GM19193 (cell line): Measurements from ENCODE around the gene MACROD2.

ENCODE experiments used
- POLR2A ChIP-seq: IDR thresholded peaks from 4 replicates; pipeline ENCODE4 v1.6.1; 2011; ENCODE audit not compliant: insufficient read depth, insufficient read length; ENCODE audit errors: extremely low read depth

MACROD2 gene

DNA sequence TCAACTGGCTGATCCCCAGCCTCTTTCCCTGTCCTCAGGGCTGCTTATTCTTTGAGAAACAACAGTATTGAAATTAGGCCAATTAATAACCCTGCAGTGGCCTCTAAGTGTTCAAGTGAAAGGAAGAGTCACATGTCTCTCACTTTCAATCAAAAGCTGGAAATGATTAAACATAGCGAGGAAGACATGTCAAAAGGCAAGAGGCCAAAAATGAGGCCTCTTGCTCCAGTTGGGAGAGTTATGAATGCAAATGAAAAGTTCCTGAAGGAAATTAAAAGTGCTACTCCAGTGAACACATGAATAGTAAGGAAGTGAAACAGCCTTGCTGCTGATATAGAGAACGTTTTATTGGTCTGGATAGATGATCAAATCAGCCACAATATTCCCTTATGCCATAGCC is 131.5 kb downstream of the MACROD2 start:
- no peak for TF ChIP-seq POLR2A

DNA sequence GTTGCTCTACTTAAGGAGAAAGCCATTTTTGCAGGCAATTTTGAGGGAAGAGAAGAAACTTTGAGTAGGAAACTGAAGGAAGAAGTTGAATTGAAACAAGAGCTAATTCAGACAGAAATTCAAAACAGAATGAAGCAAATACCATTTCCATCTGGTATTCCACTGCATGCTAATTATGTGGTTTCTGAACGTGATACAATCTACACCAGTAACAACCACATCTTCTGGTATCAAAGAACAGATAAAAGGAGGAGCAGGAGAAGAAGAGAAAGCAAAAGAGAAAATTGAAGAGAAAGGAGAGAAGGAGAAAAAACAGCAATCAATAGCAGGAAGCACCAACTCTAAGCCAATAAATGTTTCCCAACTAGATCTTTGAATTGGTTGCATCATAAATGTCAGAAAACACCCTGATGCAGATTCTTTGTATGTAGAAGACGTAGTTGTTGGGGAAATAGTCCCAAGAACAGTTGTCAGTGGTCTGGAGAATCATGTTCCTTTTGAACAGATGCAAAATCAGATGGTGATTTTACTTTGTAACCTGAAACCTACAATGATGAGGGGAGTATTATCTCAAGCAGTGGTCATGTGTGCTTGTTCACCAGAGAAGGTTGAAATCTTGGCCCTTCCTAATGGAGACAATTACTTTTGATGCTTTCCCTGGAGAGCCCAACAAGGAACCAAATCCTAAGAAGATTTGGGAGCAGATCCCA is 132.4 kb downstream of the MACROD2 start:
- no peak for TF ChIP-seq POLR2A

DNA sequence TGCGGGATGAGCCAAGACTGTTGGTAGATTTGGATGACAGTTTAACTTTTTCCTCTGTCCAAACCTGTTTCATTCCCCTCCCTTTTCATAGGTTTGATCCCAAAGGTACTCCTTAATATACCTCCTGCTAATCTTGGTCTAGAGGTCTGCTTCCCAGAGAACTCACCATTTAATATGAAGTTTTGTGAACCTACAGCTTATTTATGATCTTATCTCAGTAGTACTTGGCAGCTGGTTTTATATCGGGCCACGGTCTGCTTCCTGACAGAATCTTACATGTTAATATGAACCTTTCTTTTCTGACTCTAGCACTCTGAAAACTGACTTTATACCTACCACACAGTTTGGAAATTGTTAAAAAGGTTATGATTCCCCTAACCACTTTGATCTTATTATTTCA is 138.7 kb downstream of the MACROD2 start:
- no peak for TF ChIP-seq POLR2A

DNA sequence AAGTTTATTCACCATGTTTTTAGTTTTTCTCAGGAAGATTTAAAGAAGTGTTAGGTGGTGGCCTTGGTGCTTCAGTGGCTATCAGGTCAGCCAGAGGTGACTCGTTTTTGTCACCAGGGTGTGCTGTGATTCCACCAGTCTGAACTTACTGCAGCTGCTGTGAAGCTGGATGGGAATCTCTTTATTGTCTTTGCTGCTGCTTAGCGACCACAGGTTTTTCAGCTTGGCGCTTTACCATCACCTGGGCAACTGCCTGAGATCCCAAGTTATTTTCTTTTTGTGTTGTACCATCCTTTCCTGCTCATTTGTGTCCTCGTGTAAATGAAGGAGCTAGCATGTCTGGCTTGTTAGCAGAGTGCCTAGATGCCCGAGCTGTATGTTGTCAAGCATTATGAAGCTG is 146.9 kb downstream of the MACROD2 start:
- TF ChIP-seq POLR2A: no peak

DNA sequence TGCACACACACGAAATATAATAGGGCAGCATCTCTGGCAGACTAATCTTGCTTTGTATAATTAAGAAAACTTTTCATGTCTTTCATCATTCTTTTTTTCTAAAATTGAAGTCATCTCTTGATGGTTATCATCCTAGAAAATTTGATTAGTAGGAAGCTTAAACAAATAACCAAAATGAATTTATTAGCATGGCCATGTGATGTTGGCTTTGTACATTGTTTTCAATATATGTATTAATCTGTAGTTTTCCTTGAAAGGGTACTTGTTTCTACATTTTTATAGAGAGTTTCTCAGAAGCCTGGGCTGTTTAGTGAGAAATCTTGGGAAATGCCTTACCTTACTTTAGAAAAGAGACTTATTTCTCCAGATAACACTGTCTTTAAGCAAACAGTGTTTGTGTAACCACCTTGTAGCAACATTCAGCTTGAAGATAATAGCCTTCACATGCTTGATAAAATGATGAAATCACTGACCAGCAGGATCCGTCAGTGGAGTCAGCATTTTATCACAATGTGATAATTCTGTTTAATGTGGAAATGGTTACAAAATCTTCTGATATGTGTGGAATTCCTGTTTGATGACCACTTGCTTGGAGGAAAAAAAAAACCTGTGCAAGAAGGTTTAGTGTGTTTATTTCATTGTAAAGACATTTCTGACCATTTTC is 147.8 kb downstream of the MACROD2 start:
- TF ChIP-seq POLR2A: no peak

DNA sequence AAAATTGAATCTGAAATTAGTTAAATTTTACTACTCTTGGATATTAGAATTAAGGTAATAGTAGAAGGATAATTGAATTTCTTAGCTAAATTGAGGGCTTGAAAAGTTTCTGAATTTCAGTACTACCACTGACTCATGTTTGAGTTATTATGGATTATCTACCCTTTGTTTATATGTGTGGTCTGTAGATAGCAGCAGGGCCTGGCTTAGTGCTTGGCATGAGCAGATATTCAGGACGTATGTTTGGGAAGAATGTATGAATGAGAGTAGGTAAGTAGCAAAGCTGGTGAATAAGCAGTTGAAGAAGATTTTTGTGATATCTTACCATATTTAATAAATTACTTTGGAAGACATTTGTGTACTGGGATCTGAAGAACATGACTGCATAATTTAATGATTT is 152.7 kb downstream of the MACROD2 start:
- no peak for TF ChIP-seq POLR2A

DNA sequence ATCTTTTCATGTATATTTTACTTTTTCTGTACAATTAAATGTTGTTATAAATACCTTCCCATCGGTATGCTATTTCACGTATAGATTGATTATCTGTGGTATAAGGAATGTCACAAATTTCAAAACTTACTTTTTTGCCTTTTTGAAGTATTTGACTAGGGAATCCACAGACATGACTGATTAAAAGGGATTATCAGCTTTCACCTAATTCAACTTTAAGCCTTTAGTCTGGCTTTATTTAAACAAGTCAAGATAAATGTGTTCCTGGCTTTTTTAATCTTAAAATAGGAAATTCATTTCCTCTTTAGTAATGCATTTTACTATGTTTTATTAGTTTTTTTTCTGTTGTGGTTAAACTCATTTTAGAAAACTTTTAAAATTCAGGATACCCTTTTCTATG is 160.0 kb downstream of the MACROD2 start:
- no peak for TF ChIP-seq POLR2A

DNA sequence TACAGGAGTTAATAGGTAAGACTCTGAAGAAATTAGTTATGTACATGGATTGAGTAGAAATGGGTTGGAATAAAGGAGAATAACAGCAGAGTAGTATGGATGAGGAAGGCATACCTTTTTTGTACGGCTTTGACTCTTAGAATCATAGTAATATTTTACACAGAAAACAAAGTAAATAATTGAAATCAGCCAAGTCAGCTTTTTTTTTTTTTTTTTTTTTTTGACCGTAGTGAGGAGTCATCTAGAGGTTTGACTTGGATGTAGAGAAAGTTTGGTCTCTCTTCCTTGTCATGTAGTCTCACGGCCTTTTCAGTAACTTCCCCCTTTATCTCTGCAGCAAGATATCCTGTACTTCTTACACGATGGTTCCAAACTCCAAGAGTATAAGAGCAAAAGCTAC is 183.2 kb downstream of the MACROD2 start:
- no peak for TF ChIP-seq POLR2A

DNA sequence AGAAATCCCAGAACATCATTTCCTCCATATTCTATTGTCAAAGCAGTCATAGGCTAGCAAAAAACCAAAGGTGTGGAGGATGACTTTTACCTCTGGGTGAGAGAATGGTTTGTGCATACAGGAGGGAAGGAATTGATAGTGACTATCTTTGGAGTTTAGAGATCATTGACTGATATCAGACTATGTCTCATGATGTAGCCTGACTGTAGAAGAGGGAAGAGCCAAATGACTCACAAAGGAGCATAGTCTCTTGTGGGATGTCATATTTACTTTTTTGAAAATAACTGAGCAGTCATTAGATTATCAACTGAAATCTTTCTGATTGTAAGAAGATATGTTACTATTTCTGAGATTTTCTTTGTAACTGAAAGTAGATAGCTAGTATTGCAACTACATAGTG is 183.6 kb downstream of the MACROD2 start:
- TF ChIP-seq POLR2A: no peak

DNA sequence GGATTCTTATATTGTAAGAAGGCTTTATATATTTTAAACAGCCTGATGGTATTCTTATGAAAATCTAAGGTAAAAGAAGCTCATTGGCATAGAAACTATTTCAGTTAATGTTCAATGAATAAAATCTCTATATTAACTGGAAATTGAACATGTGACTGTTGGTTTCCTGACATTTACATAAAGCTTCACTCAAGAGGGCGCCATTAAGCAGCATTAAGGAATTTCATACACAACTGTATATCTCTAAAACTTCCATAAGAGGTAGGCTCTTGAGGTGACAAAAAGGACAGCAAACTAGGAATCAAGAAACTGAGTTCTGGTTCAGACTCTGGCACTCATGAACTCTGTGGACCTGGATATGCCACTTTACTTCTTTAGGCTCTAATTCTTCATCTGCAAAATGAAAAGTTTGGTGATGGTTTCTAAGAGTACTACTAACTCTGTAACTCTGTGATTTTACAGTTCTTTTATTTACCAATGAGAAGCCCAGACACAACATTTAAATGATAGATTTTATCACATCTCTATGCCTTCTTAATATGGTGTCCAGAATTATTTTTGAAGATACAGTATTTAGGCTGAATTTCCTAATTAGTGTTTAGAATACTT is 194.6 kb downstream of the MACROD2 start:
- no peak for TF ChIP-seq POLR2A

DNA sequence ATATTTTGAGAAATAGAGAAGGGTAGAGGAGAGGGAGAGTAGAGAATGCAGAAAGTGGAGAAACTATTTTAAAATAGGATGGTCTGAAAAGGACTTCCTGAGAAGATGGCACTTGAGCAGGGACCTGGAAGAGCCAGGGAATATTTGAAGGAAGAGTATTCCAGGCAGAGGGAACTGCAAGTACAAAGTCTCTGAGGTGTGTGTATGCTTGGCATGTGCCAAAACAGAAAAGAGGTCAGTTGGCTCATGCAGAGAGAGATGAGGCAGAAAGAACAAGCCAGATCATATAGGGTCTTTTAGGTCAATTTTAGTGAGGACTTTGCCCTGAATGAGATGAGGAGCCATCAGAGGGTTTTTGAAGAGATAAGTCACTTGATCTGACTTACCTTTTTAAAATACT is 196.2 kb downstream of the MACROD2 start:
- TF ChIP-seq POLR2A: no peak

DNA sequence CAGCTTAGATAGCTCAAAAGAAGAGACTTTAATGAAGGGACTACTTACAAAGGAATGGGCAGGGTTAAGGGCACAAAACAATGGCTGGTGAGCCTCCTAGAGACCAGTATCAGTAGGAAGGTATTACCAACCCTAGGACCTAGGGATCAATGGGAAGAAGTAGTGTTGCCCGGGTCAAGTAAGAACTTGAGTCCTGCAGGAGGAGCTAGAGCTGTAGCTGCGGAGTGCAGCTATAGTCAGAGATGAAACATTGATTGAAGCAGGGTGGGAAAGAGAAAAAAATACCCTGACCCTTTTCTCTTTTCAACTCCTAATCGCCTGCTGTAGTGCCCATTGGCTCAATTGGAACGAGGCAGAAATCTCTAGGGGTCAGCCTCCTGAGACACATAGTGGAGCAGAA is 198.1 kb downstream of the MACROD2 start:
- TF ChIP-seq POLR2A: no peak

DNA sequence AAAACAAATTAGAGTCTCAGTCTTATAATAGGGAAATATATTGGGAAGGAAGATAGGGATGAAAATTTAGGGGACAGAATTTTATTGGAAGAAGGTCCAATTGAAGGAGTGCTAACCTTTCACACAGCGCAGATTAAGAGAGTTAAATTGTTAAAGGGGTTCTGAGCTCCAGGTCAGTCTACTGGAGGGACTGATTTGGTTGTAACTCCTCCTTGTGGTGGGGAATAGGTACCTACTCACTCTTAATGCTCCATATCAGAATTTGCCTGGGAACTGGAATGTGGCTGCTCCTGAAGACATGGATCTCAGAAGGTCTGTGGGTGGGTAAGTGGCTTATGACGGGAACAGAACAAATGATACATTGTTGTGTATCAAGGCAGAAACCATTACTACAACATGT is 198.6 kb downstream of the MACROD2 start:
- no peak for TF ChIP-seq POLR2A

DNA sequence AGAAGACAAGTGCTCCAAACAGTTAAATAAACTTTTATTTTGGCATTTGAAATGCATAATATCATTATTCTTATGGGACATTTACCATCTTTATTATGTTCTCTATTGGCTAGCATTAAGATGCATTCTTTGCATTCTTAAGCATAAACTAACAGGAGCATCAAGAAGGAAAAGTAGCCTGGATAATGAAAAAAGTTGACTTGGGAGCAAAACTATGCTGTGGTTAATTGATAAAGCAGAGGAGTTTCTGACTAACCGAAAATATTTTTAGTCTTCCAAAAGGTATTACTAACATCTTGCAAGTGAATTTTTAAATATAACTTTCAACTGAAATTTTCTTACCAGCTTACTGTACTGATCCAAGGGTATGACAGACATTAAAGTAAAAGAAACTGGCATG is 201.8 kb downstream of the MACROD2 start:
- TF ChIP-seq POLR2A: no peak

DNA sequence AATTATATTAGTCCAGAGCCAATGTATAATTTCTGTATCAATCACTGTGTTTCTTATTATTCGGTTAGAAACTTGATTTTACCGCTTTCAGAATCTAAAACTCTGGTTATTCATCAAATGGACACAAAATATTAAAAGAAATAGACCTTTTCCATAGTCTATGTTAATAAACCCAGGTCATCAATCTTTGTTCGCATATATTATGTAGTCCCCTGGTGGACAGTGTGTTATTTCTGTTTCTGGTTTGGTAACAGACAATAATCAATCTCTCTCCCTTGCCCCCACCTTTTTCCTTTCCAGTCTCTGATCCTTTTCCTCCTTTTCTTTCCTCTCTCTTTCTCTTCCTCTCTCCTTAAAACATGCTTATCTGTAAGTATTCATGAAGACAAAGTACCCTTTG is 203.1 kb downstream of the MACROD2 start:
- no peak for TF ChIP-seq POLR2A

DNA sequence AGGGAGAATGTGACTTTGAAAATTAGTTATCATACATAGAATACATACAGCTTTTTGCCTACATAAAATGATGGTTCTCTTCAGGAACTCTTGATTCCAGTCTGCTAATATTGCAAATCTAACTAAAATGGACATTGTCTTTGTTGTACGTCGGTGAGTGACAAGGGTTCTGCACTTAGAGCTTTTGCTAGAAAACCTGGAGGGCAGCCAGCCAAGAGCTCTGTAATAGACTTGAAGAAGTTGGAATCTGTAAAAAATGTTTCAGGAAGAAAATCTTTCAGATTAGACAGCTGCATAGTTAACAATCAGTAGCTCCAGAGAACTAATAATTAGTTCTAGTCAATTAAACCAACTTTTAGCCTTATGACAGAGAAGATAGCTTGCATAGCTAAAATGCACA is 203.8 kb downstream of the MACROD2 start:
- no peak for TF ChIP-seq POLR2A

DNA sequence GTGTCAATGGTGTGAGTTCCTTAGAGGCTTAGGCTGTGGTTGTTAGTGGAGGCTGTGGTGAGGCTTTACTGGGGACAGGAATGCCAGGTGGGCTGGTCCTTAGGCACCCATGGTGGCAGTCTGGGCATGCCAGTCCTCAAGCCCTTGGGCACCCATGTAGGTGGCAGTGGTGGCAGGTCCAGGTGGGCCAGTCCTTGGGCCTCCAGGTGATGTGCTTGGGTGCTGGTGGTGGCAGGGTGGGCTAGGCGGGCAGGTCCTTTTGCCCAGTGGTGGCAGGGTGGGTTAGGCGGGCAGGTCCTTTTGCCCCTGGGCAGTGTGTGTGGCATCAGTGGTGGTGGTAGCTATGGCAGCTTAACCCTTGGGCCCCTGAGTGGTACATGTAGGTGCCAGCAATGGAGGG is 208.3 kb downstream of the MACROD2 start:
- TF ChIP-seq POLR2A: no peak

DNA sequence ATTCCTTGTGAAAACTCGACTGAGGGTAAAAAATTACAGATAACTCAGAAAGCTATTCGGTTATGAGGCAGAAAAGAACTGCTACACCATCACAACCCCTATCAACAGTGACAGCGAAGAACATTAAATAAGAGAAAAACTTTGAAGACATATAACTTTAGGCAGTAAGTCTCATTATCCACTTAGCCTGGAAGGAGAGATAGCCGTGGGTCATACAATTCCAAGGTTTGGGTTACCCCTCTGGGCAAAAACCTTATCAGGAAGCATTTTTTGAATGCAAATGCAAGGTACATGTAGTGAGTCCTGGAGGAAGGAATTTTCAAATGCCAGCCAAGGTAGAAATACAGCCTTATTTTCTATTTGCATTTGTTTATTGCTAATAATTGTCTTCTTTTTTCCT is 212.3 kb downstream of the MACROD2 start:
- no peak for TF ChIP-seq POLR2A
